GM23248 (cell line): ENCODE results near the gene CCDC127.

Experiments
- EZH2 ChIP-seq: fragments of 200-600 bp; sonication (generic); IDR thresholded peaks from 2 replicates; pipeline ENCODE4 v1.6.1; 2018; ENCODE audit warnings: antibody characterized with exemption, mild to moderate bottlenecking; ENCODE audit not compliant: insufficient read depth, poor library complexity, severe bottlenecking
- EZH2phosphoT487 ChIP-seq: fragments of 200-600 bp; sonication (generic); IDR thresholded peaks from 2 replicates; pipeline ENCODE4 v1.6.1; 2018; ENCODE audit warnings: antibody characterized with exemption, moderate library complexity, mild to moderate bottlenecking, low read depth; ENCODE audit not compliant: insufficient read depth

DNA sequence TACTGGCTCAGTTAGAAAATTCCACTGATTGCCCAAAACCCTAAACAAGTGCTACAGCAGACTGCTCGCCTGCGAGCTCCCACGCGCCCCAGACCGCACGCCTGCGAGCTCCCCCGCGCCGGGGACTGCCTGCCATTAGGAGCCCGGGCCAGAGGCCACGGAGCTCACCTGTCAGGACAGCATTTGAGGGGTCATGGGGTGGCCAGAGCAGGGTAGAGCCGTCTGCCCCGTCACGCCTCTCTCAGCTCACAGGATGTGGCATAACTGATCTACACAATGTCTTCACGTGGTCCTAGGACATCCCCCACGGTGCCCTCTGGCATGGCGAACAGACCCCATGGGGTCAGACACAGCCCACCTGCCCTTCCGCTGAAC is 55.8 kb downstream of the CCDC127 start:
- TF ChIP-seq EZH2phosphoT487 (no peak), EZH2 (no peak)
